NCI-H146 (cell line): Measurements from ENCODE around the gene R3HDM4.
"Not testable (repeated sequence)": the region's sequence is repeated elsewhere in the genome, so short reads cannot be mapped to it uniquely, and the experiment has no call there.

Experiments
- DNase-seq: peaks from one replicate; lab custom pipeline; 2025; lab: John Stamatoyannopoulos, UW

The R3HDM4 gene

DNA sequence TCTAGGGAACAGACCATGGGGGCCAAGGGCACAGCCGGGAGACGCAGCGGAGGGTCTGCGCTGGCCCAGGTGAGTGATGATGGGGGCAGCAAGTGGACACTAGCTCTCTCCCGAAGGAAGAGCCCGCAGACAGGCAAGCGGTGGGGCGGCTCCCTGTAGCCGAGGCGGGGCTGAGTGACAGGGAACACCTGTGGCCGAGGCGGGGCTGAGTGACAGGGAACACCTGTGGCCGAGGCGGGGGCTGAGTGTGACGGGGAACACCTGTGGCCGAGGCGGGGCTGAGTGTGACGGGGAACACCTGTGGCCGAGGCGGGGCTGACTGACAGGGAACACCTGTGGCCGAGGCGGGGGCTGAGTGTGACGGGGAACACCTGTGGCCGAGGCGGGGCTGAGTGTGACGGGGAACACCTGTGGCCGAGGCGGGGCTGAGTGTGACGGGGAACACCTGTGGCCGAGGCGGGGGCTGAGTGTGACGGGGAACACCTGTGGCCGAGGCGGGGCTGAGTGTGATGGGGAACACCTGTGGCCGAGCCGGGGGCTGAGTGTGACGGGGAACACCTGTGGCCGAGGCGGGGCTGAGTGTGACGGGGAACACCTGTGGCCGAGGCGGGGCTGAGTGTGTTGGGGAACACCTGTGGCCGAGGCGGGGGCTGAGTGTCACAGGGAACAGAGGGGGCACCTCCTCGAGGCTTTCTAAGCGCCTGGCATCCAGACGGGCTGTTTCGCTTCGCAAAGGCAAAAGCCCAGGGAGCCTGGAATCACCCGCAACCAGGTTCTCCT is 21.4 kb downstream of the R3HDM4 start:
- DNase-seq = peak; percentile 51

DNA sequence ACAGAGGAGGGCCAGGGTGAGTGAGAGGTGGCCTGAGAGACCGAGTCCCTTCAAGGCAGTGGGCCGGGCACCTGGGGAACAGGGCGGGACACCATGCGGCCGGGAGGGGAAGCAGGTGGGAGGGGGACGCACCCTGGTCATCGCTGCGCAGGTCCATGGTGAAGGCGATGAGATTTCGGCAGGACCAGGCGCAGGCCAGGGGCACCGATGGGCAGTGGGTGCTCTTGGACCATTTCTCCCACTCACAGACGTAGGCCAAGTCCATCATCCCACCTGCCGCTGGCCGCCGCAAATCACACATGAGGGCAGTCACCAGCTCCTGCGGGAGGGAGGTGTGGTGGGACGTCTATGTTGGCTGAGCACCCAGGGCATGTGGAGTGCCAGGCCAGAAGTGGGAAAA is 22.2 kb downstream of the R3HDM4 start:
- no peak for DNase-seq

DNA sequence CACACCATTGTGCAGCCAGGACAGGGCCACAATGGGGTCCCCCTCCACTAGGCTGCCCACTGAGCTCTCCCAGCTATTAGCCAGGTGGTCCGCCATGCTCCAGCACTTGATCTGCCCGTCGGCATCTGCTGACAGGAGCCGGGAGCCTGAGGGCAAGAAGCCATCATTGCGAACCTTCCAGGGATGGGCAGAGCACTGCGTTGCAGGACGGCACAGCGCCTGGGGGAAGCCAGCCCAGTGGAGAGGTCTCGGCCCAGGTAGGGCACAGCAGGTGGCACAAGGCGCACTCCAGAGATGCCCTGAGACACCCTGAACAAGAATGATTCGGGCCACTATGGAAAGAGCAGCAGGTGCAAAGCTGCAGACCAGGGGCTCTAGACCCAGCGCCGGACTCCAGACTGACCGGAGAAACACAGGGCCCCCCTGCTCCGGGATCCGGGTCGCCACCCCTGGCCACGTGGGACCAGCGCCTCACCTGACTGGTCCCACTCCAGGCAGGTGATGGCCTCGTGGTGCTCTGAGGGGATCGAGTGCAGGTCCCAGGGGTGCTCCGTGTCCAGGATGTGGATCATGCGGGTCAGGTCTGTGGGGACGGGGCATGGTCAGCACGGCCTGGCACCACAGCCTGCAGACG is 23.2 kb downstream of the R3HDM4 start:
- DNase-seq = no peak

DNA sequence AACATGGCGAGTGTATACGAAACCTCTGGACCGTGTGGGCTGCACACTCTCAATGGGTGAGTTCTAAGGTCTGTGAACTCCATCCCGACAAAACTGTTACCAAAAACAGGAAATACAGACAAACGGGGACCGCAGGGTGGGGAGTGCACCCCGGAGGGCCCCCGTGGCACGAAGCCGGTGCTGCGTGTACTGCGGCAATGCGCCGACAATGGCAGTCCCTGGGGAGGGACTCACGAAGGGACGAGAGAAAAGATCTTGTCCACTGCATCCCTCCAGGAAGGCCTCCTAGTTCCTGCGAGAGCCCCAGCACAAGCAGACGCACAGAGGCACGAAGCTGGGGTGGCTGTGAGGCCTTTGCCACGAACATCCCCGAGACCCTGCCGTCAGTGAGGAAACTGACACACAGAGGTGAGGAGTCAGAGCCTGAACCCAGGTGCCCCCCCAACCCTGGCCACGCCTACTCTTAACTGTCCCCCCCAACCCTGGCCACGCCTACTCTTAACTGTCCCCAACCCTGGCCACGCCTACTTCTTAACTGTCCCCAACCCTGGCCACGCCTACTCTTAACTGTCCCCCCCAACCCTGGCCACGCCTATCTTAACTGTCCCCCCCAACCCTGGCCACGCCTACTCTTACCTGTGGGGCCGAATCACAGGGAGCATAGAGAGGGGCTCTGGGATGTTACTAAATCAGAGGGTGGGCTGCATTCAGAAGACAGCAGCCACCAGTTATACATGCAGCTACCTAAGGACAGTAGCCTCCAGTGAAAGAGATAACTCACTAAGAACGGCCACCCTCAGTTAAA is 24.2 kb downstream of the R3HDM4 start:
- no peak for DNase-seq

DNA sequence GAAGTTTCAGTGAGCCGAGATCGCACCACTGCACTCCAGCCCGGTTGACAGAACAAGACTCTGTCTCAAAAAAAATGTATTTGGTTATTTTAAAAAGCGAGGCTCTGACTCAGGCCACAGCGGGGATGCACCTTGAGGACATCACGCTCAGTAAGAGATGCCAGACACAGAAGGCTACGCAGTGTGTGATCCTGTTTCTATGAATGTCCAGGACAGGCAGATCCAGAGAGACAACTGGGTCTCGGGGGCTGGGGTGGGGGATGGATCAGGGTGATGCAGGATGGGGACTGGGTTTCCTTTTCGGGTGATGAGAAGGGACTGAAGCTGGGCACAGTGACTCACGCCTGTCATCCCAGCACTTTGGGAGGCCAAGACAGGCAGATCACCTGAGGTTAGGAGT is 25.4 kb downstream of the R3HDM4 start:
- DNase-seq = no peak

DNA sequence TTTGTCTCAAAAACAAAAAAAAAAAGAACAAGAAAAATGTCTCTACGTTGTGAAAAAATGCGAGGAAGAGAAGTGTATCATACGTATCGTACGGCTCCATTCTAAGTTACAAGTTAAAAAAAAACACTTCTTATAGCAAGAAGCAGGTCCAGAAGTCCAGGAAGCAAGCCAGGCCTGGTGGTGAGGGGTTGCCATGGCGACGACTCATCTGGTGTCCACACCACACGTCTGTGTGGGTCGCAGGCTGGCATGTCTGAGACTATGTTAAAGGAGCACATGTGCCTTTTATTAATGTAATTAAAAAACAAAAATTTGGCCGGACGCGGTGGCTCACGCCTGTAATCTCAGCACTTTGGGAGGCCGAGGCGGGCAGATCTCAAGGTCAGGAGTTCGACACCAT is 25.9 kb downstream of the R3HDM4 start:
- no peak for DNase-seq

DNA sequence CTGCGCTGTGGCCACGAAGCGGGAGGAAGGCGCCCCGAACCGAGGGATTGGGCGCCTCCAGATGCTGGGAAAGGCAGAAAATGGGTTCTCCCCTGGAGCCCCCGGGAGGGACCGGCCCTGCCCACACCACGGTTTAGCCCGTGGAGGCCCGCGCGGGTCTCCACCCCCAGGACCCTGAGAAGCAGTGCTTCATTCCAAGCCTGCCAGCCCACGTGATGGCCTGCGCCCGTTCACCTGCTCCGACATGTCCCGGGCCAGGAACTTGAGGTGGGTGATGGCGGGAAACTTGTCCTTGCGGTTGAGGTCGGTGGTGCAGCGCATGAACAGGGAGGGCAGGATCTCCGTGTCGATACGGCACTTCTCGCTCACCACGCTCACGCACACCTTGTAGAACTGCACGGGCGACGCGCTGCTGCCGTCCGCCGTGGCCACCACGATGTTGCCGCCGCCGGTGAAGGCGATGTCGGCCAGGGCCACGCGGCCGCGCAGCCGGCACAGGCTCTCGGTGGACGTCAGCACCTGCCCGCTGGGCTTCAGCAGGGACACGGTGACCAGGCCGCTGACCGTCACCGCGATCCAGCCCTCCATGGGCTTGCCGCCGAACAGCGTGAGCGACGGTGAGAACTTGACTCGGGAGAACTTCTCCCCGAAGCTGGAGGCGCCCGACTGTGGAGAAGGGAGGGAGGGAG is 27.3 kb downstream of the R3HDM4 start:
- no peak for DNase-seq

DNA sequence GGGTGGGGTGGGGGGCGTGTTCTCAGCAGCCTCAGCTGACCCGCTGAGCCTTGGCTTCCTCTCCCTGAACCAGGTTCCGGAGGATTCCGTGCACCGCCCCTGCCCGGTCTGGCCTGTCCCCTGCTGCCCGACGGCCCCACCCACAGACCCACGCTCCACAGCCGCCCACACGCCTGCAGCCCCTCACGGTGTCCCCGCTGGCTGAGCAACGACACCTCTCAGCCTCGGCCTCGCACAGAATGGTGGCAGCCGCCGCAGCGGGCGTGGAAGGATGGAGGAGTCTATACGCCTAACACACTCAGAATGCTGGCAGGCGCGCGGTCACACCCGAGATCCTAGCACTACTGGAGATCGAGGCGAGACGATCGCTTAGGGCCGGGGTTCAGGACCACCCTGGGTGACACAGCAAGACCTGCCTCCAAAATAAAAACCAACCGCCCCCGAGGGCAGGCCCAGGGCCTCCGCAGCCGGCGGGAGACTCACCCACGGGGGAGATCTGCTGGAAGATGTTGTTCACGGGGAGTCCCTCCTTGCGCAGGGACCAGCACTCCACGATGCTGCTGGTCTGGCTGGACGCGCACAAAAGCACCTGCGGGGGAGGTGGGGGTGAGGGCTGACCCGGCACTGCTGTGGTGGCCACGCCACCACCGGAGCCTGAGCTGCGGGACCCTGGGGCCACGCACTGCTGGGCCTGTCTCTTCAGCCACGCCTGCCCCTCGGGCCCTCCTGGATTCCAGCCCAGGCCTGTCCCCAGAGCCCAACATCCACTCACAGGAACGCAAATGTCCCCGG is 28.4 kb downstream of the R3HDM4 start:
- DNase-seq = no peak

DNA sequence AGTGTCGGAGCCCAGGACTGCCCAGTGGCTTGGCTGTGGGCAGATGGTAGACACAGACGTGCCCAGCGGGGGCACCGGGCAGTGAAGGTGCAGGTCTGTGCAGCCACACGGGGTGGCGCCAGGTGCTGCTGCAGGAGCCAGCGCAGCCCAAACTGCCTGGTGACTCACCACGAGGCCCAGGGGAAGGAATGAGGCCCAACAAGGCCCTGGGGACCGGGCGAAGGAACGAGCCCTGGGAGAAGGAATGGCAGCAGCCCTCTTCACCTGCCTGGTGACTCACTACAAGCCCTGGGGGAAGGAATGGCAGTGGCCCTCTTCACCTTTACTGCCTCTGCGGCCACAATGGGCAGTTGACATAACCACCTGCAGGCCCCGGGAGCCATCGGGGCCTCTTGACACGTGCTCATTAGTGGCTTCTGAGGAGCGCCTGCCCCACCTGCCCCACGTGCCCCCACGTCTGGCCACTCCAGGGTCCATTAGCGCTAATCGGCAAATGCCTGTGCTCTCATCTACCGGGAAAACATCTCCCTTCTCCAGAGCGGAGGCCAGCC is 29.3 kb downstream of the R3HDM4 start:
- DNase-seq = peak; percentile 59

DNA sequence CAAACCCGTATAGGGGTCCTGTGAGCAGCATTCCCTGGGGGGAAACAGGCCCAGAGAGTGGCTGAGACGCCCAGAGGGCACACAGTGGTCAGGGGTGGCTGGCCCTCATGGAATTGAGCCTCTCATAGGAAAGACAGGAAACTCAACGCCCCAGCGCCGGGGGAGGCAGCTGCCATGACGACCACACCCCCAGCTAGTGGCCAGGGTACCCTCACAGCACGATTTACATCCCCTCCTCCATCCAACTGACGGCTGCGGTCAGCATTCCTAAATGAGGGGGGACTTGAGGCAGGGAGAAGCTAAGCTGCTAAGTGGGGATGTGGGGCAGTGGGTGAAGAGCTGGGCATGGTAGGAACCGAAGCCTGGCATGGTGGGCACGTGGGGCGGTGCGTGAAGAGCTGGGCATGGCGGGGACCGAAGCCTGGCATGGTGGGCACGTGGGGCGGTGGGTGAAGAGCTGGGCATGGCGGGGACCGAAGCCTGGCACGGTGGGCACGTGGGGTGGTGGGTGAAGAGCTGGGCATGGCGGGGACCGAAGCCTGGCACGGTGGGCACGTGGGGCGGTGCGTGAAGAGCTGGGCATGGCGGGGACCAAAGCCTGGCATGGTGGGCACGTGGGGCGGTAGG is 30.0 kb downstream of the R3HDM4 start:
- no peak for DNase-seq

DNA sequence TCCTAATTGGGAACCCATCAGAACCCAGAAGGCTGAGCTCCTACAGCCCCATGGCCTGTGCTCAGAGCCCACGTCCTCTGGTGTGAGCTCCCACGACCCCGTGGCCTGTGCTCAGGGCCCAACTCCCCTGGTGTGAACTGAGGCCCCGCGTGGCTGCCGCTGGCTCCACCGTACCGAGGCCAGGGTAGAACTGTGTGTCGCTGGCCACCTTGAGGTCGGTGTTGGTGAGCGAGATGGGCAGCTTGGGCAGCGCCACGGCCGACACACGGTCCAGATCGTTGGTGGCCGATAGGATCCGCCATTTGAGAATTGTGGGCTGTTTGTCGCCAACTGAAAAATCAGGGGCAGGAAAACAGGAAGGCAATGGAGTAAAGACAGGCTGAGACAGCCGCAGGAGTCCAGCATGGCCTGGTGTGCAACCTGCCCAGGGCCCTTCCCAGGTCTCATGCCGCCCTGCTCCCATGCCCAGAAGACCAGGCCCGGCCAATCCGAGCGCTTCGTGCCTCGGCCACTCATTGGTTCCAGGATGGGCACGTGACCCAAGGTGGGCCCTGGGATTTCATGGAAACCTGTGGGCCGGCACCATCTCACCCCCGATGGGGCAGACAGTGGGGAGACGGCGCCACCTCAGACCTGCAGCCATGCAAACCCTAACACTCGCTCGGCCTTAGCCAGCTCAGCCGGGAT is 31.5 kb downstream of the R3HDM4 start:
- DNase-seq = no peak

DNA sequence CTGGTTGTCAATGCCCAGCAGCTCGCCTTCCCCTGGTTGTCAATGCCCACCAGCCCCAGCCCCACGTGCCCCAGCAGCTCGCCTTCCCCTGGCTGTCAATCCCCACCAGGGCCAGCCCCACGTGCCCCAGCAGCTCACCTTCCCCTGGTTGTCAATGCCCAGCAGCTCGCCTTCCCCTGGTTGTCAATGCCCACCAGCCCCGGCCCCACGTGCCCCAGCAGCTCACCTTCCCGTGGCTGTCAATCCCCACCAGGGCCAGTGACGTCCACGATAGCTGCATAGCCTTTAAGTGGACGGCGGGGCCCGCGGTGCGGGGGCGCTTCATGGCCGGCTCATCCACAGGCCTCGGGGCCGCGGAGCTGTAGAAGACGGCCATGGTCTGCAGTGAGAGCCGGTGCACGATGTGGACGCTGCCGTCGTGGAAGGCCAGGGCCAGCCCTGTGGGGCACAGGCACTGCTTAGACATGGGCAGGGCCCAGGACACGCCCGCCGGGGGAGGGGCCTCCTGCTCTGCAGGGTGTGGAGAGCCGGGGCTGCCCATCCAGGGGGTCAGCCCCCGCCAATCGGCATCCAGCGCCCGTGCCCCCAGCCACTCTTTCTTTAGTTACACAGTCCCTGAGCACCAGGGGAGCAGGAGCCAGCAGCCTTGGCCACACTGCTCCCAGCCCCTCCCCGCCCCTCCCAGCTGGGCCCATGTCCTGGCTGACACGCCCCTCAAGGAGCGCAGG is 33.1 kb downstream of the R3HDM4 start:
- no peak for DNase-seq

DNA sequence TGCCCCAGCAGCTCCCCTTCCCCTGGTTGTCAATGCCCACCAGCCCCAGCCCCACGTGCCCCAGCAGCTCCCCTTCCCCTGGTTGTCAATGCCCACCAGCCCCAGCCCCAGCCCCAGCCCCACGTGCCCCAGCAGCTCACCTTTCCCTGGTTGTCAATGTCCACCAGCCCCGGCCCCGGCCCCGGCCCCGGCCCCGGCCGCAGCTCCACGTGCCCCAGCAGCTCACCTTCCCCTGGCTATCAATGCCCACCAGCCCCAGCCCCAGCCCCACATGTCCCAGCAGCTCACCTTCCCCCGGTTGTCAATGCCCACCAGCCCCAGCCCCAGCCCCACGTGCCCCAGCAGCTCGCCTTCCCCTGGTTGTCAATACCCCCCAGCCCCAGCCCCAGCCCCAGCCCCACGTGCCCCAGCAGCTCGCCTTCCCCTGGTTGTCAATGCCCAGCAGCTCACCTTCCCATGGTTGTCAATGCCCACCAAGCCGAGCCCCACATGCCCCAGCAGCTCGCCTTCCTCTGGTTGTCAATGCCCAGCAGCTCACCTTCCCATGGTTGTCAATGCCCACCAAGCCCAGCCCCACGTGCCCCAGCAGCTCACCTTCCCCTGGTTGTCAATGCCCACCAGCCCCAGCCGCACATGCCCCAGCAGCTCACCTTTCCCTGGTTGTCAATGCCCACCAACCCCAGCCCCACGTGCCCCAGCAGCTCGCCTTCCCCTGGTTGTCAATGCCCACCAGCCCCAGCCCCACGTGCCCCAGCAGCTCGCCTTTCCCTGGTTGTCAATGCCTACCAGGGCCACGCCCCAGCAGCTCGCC is 34.1 kb downstream of the R3HDM4 start:
- DNase-seq = not testable (repeated sequence)

DNA sequence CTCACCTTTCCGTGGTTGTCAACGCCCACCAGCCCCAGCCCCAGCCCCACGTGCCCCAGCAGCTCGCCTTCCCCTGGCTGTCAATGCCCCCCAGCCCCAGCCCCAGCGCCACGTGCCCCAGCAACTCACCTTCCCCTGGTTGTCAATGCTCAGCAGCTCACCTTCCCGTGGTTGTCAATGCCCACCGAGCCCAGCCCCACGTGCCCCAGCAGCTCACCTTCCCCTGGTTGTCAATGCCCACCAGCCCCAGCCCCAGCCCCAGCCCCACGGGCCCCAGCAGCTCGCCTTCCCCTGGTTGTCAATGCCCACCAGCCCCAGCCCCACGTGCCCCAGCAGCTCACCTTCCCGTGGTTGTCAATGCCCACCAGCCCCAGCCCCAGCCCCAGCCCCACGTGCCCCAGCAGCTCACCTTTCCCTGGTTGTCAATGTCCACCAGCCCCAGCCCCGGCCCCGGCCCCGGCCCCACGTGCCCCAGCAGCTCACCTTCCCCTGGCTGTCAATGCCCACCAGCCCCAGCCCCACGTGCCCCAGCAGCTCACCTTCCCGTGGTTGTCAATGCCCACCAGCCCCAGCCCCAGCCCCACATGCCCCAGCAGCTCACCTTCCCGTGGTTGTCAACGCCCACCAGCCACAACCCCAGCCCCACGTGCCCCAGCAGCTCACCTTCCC is 34.9 kb downstream of the R3HDM4 start:
- DNase-seq = not testable (repeated sequence)

DNA sequence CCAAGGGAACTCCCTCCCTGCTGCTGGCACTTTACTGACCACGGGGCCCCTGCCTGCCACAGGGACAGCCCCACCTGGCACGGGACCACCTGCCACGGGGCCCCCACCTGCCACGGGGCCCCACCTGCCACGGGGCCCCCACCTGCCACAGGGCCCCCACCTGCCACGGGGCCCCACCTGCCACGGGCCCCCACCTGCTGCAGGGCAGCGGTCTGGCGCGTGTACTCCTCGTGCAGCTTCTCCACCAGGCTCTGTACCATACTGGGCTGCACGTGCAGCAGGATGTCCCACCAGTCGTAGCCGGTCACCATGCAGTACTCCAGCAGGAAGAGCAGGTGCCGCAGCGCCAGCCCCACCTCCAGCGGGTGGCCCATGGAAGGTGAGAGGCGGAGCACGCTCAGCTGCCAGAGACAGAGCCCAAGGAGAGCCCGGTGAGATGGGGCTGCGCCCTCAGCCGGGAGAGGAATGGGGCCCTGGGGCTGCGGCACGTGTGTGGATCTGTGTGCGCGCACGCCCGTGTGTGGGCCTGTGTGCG is 36.2 kb downstream of the R3HDM4 start:
- no peak for DNase-seq

DNA sequence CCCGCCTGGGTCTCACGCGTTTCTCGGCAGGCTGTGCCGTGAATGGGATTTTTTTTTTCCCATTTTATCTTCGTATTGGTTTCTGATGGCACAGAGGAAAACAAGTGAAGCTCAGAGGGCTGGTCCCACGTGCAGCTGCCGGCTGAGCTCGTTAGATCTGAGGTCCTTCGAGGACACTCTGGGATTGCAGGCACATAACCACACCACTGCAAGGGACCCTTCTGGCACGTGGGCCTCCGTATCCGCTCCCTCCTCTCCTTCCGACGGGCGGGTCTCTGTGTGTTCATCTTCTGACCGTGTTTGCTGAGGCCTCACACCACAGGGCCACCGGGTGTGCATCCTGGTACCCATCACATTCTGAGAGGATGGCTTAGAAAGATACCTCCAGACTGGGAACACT is 36.9 kb downstream of the R3HDM4 start:
- DNase-seq = no peak

DNA sequence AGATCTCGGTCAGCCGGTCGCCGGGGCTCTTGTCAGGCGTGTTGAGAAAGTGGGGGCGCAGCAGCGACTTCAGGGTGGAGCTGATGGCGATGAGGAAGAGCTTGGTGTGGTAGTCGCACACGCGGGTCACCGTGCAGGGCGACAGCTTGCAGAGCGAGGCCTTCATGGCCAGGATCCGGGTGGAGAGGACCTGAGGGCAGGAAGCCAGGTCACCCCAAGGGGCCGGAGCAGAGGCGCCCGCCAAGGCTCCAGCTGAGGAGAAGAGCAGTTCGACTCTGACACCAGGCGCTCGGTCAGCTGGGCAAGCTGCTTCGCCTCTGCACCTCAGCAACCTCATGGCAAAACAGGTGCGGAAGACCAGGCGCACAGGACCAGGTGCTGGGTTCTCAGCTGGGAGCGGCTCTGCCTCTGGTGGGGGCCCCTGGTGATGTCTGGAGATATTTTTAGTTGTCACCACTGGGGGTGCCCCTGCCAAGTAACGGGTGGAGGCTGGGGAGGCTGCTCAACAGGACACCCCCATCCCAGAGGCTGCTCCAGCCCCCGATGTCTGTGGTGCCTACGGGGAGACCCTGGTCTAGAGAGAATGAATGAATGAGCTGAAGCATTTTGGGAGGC is 37.6 kb downstream of the R3HDM4 start:
- DNase-seq = no peak
